22Rv1 (cell line): ENCODE data around the gene FAU.

Experiments
- CTCF ChIP-seq: fragments of 450-650 bp; IDR thresholded peaks from 2 replicates; pipeline ENCODE4 v1.5.1; 2017; ENCODE audit warnings: mild to moderate bottlenecking
- ZFX ChIP-seq: fragments of 450-650 bp; IDR thresholded peaks from 2 replicates; pipeline ENCODE4 v1.6.1; 2017; ENCODE audit warnings: antibody characterized with exemption, borderline replicate concordance

GRCh38 chr11:65131895-65132237 is 9.9 kb upstream of the FAU start:
- TF ChIP-seq CTCF: no peak
- no peak for TF ChIP-seq ZFX
